Lung (tissue), 12 donors: Measurements from ENCODE around the gene PKMYT1. TPM values are rescaled to one million over a fixed set of nuclear protein-coding genes. Genes with fewer than 3 reads are reported as not detected.

Source experiments
- ATAC-seq: fragments of 200-7000 bp; cut with Tn5 transposase; one replicate; pipeline ENCODE4 v1.9.1; 2020; ENCODE audit warnings: moderate number of reproducible peaks; ENCODE audit not compliant: insufficient read depth, low FRiP score
- DNase-seq, 3 donors: peaks; one replicate each; pipeline ENCODE4 v3.0.0-alpha.2; 2013 to 2017
- H3K27ac ChIP-seq, 2 donors: one replicate each; pipeline ENCODE4 v1.5.1; 2013; ENCODE audit warnings: mild to moderate bottlenecking in 2 of 2, moderate library complexity in 2 of 2, control low read depth in 1 of 2, inconsistent platforms in 1 of 2, low read depth in 1 of 2, low read length in 1 of 2
- H3K27me3 ChIP-seq, 3 donors: one replicate each; pipeline ENCODE4 v1.5.1; 2013; ENCODE audit warnings: low read length in 2 of 3; ENCODE audit not compliant: control insufficient read depth in 3 of 3, insufficient read depth in 3 of 3
- H3K36me3 ChIP-seq, 4 donors: one replicate each; pipeline ENCODE4 v1.5.1; 2013; ENCODE audit warnings: low read length in 4 of 4, mild to moderate bottlenecking in 1 of 4, moderate library complexity in 1 of 4; ENCODE audit not compliant: control insufficient read depth in 4 of 4, insufficient read depth in 4 of 4
- H3K4me1 ChIP-seq, 5 donors: one replicate each; pipeline ENCODE4 v1.5.1; 2013; ENCODE audit warnings: low read length in 5 of 5, mild to moderate bottlenecking in 2 of 5, moderate library complexity in 1 of 5; ENCODE audit not compliant: control insufficient read depth in 5 of 5, insufficient read depth in 5 of 5
- H3K4me3 ChIP-seq: one replicate; pipeline ENCODE4 v1.5.1; 2013; ENCODE audit warnings: mild to moderate bottlenecking, control low read depth, moderate library complexity
- H3K9ac ChIP-seq, 2 donors: one replicate each; pipeline ENCODE4 v1.5.1; 2013; ENCODE audit warnings: low read length in 2 of 2, control low read depth in 1 of 2; ENCODE audit not compliant: insufficient read depth in 1 of 2
- H3K9me3 ChIP-seq, 4 donors: one replicate each; pipeline ENCODE4 v1.5.1; 2013; ENCODE audit warnings: low read length in 3 of 4, mild to moderate bottlenecking in 1 of 4, moderate library complexity in 1 of 4; ENCODE audit not compliant: control insufficient read depth in 4 of 4, insufficient read depth in 3 of 4
- CTCF ChIP-seq: IDR thresholded peaks from 2 replicates; pipeline ENCODE4 v1.5.1; 2012; ENCODE audit warnings: mild to moderate bottlenecking; ENCODE audit errors: control extremely low read depth, extremely low read depth
- WGBS, 2 donors: extraction: QIAGEN DNeasy Blood & Tissue Kit; methylation state at CpG; one replicate each; pipeline ENCODE4 v1.1.7; 2013; 5-methylcytosine and 5-hydroxymethylcytosine counted together
- polyA plus RNA-seq, 2 donors: library from polyadenylated mRNA; stranded (reverse); fragments of 200-250 nt; gene quantifications; one replicate each; pipeline ENCODE4 v1.2.1, GENCODE V29; 2013
- total RNA-seq, 2 donors: library from RNA; depleted of rRNA in 1 of 2; stranded (reverse); fragments of >200 nt in 1 of 2; gene quantifications; one replicate each; pipeline ENCODE4 v1.2.1, GENCODE V29; 2014 to 2021
- donor health status: control.
- donor health status: control.
- donor health status: Bipolar disorder and iron deficiency.
- donor health status: healthy.
- donor health status: DM: yes; HTN: yes; CAD: no.

Gene PKMYT1
- total and polyA plus RNA-seq, 4 donors, result 2.9 to 9.4 (median 5.2) TPM

GRCh38 chr16:2976201-2976600 is 4.0 kb downstream of the PKMYT1 start:
- Histone ChIP-seq H3K36me3 (no peaks in the 10 kb centered on the region), H3K9me3 (no peaks in the 10 kb centered on the region), H3K27me3 (no peaks in the 10 kb centered on the region), H3K9ac (no peak overlapping the region), H3K27ac (no peak overlapping the region), H3K4me1 (peaks cover 0 to 41% (median 5%) of the 10 kb centered on the region in 5 donors), H3K4me3 (no peak overlapping the region)
- ATAC-seq (no peak), DNase-seq (no peak)
- 93 to 96% methylated on average over 7 of the region's 7 CpGs for WGBS, 2 donors
- no peak for TF ChIP-seq CTCF

GRCh38 chr16:2975161-2975795 is 5.0 kb downstream of the PKMYT1 start:
- Histone ChIP-seq H3K27me3 (no peaks in the 10 kb centered on the region), H3K4me3 (no peak overlapping the region), H3K9ac (no peak overlapping the region), H3K9me3 (no peaks in the 10 kb centered on the region), H3K4me1 (peaks cover 0 to 42% (median 11%) of the 10 kb centered on the region in 5 donors), H3K36me3 (no peaks in the 10 kb centered on the region), H3K27ac (no peak overlapping the region)
- DNase-seq (no peak), ATAC-seq (no peak)
- 96% methylated on average over 25 to 28 of the region's 28 CpGs for WGBS, 2 donors
- no peak for TF ChIP-seq CTCF

- no peak overlapping the region for H3K9ac ChIP-seq
- H3K27ac ChIP-seq, result no peak overlapping the region
- DNase-seq, result no peak
- H3K4me1 ChIP-seq, result peaks cover 0 to 43% (median 8%) of the 10 kb centered on the region in 5 donors
- no peaks in the 10 kb centered on the region for H3K9me3 ChIP-seq
- no peaks in the 10 kb centered on the region for H3K27me3 ChIP-seq
- no peaks in the 10 kb centered on the region for H3K36me3 ChIP-seq
- no peak for ATAC-seq
- no peak for TF ChIP-seq CTCF
- 93 to 94% methylated on average over 13 to 15 of the region's 15 CpGs for WGBS, 2 donors
- no peak overlapping the region for H3K4me3 ChIP-seq
Observed at GRCh38 chr16:2974319-2975056, 5.8 kb downstream of the PKMYT1 start.
